Measurements from ENCODE around the gene TXNL1. TPM values are rescaled to one million over a fixed set of nuclear protein-coding genes. Genes with fewer than 3 reads are reported as not detected.
A peak's percentile ranks its signal among the peaks of the same experiment; 100 is the strongest.

The TXNL1 gene
- total RNA-seq, 1 donor from 2014 or later: 74.0 TPM

DNA sequence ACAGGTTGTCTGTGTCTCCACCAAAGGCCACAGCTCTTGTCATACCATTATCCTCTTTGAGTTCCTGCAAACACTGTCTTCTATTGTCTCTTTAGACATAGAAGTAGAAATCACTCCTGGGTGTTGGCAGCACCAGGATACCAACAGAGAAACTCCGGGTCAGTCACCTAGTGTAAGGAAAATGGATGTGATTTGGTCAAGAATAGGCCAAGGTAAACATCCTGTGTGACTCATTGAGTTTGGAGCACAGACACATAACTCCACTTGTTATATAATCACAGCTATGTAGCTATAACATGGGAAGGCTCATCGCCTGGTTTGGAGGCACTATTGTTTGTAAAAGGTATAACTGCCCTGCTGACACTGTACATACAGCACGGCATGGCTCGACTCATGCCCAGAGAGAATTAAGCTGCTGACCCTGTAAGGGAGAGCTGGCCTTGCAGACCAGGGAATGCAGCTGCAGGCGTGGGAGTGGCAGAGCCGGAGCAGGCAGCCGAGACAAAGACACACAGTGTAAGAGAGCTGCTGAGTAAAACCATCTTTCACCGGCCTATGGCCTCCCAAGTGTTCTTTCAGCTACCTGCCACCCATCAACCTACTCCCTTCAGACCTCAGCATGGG is 3.4 kb upstream of the TXNL1 start:
- Mint-ChIP-seq H3K36me3 (ENCODE audit: low read depth, unreplicated experiment) (peaks cover 8% of the 10 kb centered on the region), H3K4me1 (ENCODE audit: unreplicated experiment) (peaks cover 21% of the 10 kb centered on the region), H3K9me3 (ENCODE audit: unreplicated experiment) (no peaks in the 10 kb centered on the region), H3K4me3 (ENCODE audit: unreplicated experiment) (no peak overlapping the region), H3K27ac (ENCODE audit: unreplicated experiment) (no peak overlapping the region), H3K27me3 (ENCODE audit: unreplicated experiment) (peaks cover 7% of the 10 kb centered on the region)
- no peak for TF ChIP-seq CTCF (IDR thresholded peaks at IDR 0.05; ENCODE audit: unreplicated experiment)
- no peak for DNase-seq (ENCODE audit: low spot score)

- Mint-ChIP-seq H3K27ac (ENCODE audit: unreplicated experiment) (peak overlapping the region; percentile 97), H3K36me3 (ENCODE audit: low read depth, unreplicated experiment) (peaks cover 12% of the 10 kb centered on the region), H3K4me3 (ENCODE audit: unreplicated experiment) (peak overlapping the region; percentile 99), H3K27me3 (ENCODE audit: unreplicated experiment) (peaks cover 7% of the 10 kb centered on the region), H3K9me3 (ENCODE audit: unreplicated experiment) (no peaks in the 10 kb centered on the region), H3K4me1 (ENCODE audit: unreplicated experiment) (peaks cover 21% of the 10 kb centered on the region)
- DNase-seq (ENCODE audit: low spot score): no peak
- no peak for TF ChIP-seq CTCF (IDR thresholded peaks at IDR 0.05; ENCODE audit: unreplicated experiment)
Observed at GRCh38 chr18:56639571-56639970, 1.2 kb upstream of the TXNL1 start.

DNA sequence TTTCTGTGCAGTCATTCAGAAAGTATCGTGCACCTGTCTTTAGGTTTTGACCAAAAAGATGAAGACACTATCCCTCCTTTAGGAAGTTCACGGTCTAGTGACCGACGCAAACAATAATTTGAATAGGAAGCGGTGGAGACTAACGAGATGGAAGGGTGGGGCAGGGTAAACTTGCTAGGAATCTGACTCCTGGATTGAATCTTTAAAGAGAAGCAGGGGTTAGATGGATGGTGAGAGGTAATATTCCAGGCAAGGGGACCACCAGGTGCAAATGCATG is 651 bp upstream of the TXNL1 start:
- peaks cover 7% of the 10 kb centered on the region for H3K27me3 Mint-ChIP-seq (ENCODE audit: unreplicated experiment)
- H3K9me3 Mint-ChIP-seq (ENCODE audit: unreplicated experiment): no peaks in the 10 kb centered on the region
- H3K36me3 Mint-ChIP-seq (ENCODE audit: low read depth, unreplicated experiment): peaks cover 12% of the 10 kb centered on the region
- no peak for DNase-seq (ENCODE audit: low spot score)
- H3K4me1 Mint-ChIP-seq (ENCODE audit: unreplicated experiment): peaks cover 21% of the 10 kb centered on the region
- peak overlapping the region; percentile 99 for H3K4me3 Mint-ChIP-seq (ENCODE audit: unreplicated experiment)
- peak overlapping the region; percentile 97 for H3K27ac Mint-ChIP-seq (ENCODE audit: unreplicated experiment)
- no peak for TF ChIP-seq CTCF (IDR thresholded peaks at IDR 0.05; ENCODE audit: unreplicated experiment)

DNA sequence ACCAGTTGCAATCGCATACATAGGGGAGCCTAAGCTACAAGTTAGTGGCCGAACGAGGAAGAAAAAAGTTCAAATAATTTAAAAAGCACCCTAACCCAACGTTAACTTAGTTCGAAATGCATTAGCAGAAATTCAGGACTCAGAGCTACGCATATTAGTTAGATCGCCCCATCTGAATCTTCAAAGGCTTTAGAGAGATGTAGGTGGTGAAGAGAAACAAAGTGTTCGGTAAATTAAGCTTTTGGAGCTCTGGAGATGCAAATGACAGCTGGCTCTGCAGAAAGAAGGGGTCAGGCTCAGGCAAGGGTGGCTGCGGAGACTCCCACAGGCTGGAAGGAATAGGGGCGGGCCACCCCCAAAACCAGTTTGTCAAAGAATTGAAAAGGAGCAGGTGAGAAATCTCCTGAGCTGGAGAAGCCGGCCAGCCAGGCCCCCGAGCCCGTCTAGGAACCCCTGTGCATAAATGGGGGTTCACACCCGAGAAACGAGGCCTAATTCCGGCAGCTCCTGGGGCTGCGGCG is 621 bp downstream of the TXNL1 start:
- H3K36me3 Mint-ChIP-seq (ENCODE audit: low read depth, unreplicated experiment): peaks cover 12% of the 10 kb centered on the region
- peaks cover 21% of the 10 kb centered on the region for H3K4me1 Mint-ChIP-seq (ENCODE audit: unreplicated experiment)
- no peak for TF ChIP-seq CTCF (IDR thresholded peaks at IDR 0.05; ENCODE audit: unreplicated experiment)
- peak overlapping the region; percentile 97 for H3K27ac Mint-ChIP-seq (ENCODE audit: unreplicated experiment)
- H3K9me3 Mint-ChIP-seq (ENCODE audit: unreplicated experiment): no peaks in the 10 kb centered on the region
- H3K4me3 Mint-ChIP-seq (ENCODE audit: unreplicated experiment): peak overlapping the region; percentile 99
- H3K27me3 Mint-ChIP-seq (ENCODE audit: unreplicated experiment): peaks cover 6% of the 10 kb centered on the region
- DNase-seq (ENCODE audit: low spot score): peak; percentile 5

GRCh38 chr18:56637176-56637575 is 1.2 kb downstream of the TXNL1 start:
- Mint-ChIP-seq H3K4me3 (ENCODE audit: unreplicated experiment) (peak overlapping the region; percentile 99), H3K36me3 (ENCODE audit: low read depth, unreplicated experiment) (peaks cover 12% of the 10 kb centered on the region), H3K27me3 (ENCODE audit: unreplicated experiment) (peaks cover 3% of the 10 kb centered on the region), H3K4me1 (ENCODE audit: unreplicated experiment) (peaks cover 21% of the 10 kb centered on the region), H3K9me3 (ENCODE audit: unreplicated experiment) (no peaks in the 10 kb centered on the region), H3K27ac (ENCODE audit: unreplicated experiment) (peak overlapping the region; percentile 97)
- DNase-seq (ENCODE audit: low spot score): no peak
- no peak for TF ChIP-seq CTCF (IDR thresholded peaks at IDR 0.05; ENCODE audit: unreplicated experiment)
